Trophoblast cell (in vitro differentiated cells and primary cell): ENCODE measurements around the gene CEP131.

ENCODE experiments used
- DNase-seq, 2 donors: peaks; one replicate each; pipeline ENCODE4 v3.0.0-alpha.2; 2016
- H2AFZ ChIP-seq: 2 replicates; pipeline ENCODE4 v1.6.1; 2013; ENCODE audit warnings: low read length, moderate library complexity, mild to moderate bottlenecking; ENCODE audit not compliant: insufficient read depth, poor library complexity
- H2AK5ac ChIP-seq: 2 replicates; pipeline ENCODE4 v1.6.1; 2013; ENCODE audit warnings: mild to moderate bottlenecking, low read length
- H2BK120ac ChIP-seq: 2 replicates; pipeline ENCODE4 v1.6.1; 2013; ENCODE audit warnings: low read length, mild to moderate bottlenecking, moderate library complexity; ENCODE audit not compliant: insufficient read depth, poor library complexity
- H2BK12ac ChIP-seq: 2 replicates; pipeline ENCODE4 v1.6.1; 2013; ENCODE audit warnings: mild to moderate bottlenecking, low read length, moderate library complexity
- H2BK5ac ChIP-seq: 2 replicates; pipeline ENCODE4 v1.6.1; 2013; ENCODE audit warnings: low read length, low read depth, moderate library complexity, mild to moderate bottlenecking; ENCODE audit not compliant: poor library complexity
- H3K14ac ChIP-seq: 2 replicates; pipeline ENCODE4 v1.6.1; 2013; ENCODE audit warnings: mild to moderate bottlenecking, low read length
- H3K18ac ChIP-seq: 2 replicates; pipeline ENCODE4 v1.6.1; 2013; ENCODE audit warnings: mild to moderate bottlenecking, low read length
- H3K23ac ChIP-seq: 2 replicates; pipeline ENCODE4 v1.6.1; 2013; ENCODE audit warnings: low read length
- H3K27ac ChIP-seq: 2 replicates; pipeline ENCODE4 v1.5.1; 2013; ENCODE audit warnings: low read depth, mild to moderate bottlenecking, inconsistent platforms, low read length, moderate library complexity
- H3K27me3 ChIP-seq: 2 replicates; pipeline ENCODE4 v1.6.1; 2013; ENCODE audit warnings: inconsistent platforms, mild to moderate bottlenecking, low read length, moderate library complexity; ENCODE audit not compliant: insufficient read depth
- H3K36me3 ChIP-seq, 2 experiments: 1 replicate in 1 of 2; 2 replicates in 1 of 2; pipeline ENCODE4 v1.6.1; 2013; ENCODE audit warnings: low read length in 2 of 2, mild to moderate bottlenecking in 2 of 2, moderate library complexity in 1 of 2; ENCODE audit not compliant: insufficient read depth in 2 of 2, control insufficient read depth in 1 of 2
- H3K4ac ChIP-seq: 2 replicates; pipeline ENCODE4 v1.6.1; 2013; ENCODE audit warnings: low read depth, mild to moderate bottlenecking, low read length, moderate library complexity
- H3K4me1 ChIP-seq, 2 experiments: 1 replicate in 1 of 2; 2 replicates in 1 of 2; pipeline ENCODE4 v1.6.1; 2013; ENCODE audit warnings: low read length in 2 of 2, mild to moderate bottlenecking in 2 of 2, moderate library complexity in 1 of 2; ENCODE audit not compliant: insufficient read depth in 2 of 2, control insufficient read depth in 1 of 2
- H3K4me2 ChIP-seq: 2 replicates; pipeline ENCODE4 v1.6.1; 2013; ENCODE audit warnings: inconsistent platforms, mild to moderate bottlenecking, low read length, moderate library complexity
- H3K4me3 ChIP-seq: 2 replicates; pipeline ENCODE4 v1.5.1; 2013; ENCODE audit warnings: mild to moderate bottlenecking, low read depth, low read length, inconsistent platforms
- H3K79me1 ChIP-seq: one replicate; pipeline ENCODE4 v1.6.1; 2013; ENCODE audit warnings: low read length
- H3K79me2 ChIP-seq: 2 replicates; pipeline ENCODE4 v1.6.1; 2013; ENCODE audit warnings: low read length, mild to moderate bottlenecking; ENCODE audit not compliant: control insufficient read depth, insufficient read depth, poor library complexity
- H3K9ac ChIP-seq: 2 replicates; pipeline ENCODE4 v1.6.1; 2013; ENCODE audit warnings: mild to moderate bottlenecking, low read length
- H3K9me3 ChIP-seq: 2 replicates; pipeline ENCODE4 v1.6.1; 2013; ENCODE audit warnings: low read depth, mild to moderate bottlenecking, control low read depth, inconsistent platforms, low read length; ENCODE audit not compliant: insufficient read depth
- H4K12ac ChIP-seq: 2 replicates; pipeline ENCODE4 v1.6.1; 2013; ENCODE audit warnings: low read depth, mild to moderate bottlenecking, low read length, moderate library complexity
- H4K8ac ChIP-seq: 2 replicates; pipeline ENCODE4 v1.6.1; 2013; ENCODE audit warnings: low read depth, mild to moderate bottlenecking, low read length, moderate library complexity
- H4K91ac ChIP-seq: one replicate; pipeline ENCODE4 v1.6.1; 2013; ENCODE audit warnings: low read depth, mild to moderate bottlenecking, low read length, moderate library complexity
- WGBS: extraction: QIAGEN DNeasy Blood & Tissue Kit; methylation state at CpG from one replicate; pipeline ENCODE4 v1.1.7; 2013; ENCODE audit warnings: missing lambda C conversion rate; ENCODE audit not compliant: insufficient read length, insufficient coverage; ENCODE audit errors: extremely low coverage; 5-methylcytosine and 5-hydroxymethylcytosine counted together

CEP131 gene

DNA sequence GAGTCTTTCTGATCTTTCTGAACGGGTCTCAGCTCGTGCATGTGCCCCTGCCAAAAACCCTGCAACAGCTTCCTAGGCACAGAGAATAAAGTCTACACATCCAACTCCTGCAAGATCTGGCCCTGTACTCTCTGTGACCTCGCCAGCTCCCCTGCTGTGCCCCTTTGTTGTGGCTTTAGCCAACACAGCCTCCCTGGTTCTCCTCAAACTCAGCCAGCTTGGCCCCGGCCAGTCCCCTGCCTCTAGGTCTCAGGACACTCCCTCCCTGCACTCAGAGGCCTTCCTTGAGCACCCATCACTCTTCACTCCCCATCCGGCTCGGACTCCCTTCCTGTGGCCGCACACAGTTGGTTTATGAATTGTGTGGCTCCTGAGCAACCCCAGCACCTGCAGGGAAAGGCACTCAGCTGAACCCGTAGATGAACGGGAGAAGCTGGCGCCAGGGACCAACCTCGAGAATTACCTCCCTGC, 1.4 kb downstream of the CEP131 start:
- Histone ChIP-seq H2AK5ac (no peak overlapping the region), H3K27ac (no peak overlapping the region), H2BK120ac (no peak overlapping the region), H2AFZ (no peak overlapping the region), H3K79me1 (peaks cover 5% of the 10 kb centered on the region), H3K79me2 (peaks cover 6% of the 10 kb centered on the region), H4K8ac (no peak overlapping the region), H2BK5ac (no peak overlapping the region), H3K4me3 (no peak overlapping the region), H2BK12ac (no peak overlapping the region), H3K9me3 (no peaks in the 10 kb centered on the region), H3K4ac (no peak overlapping the region), H4K91ac (no peak overlapping the region), H3K4me2 (no peak overlapping the region), H3K9ac (no peak overlapping the region), H3K4me1 (peaks cover 7 to 12% of the 10 kb centered on the region in 2 experiments), H3K14ac (no peak overlapping the region), H3K27me3 (no peaks in the 10 kb centered on the region), H4K12ac (no peak overlapping the region), H3K18ac (no peak overlapping the region), H3K23ac (no peak overlapping the region), H3K36me3 (peaks cover 4 to 9% of the 10 kb centered on the region in 2 experiments)
- WGBS = no CpG with 5 or more reads among the region's 11 CpGs
- no peak for DNase-seq

DNA sequence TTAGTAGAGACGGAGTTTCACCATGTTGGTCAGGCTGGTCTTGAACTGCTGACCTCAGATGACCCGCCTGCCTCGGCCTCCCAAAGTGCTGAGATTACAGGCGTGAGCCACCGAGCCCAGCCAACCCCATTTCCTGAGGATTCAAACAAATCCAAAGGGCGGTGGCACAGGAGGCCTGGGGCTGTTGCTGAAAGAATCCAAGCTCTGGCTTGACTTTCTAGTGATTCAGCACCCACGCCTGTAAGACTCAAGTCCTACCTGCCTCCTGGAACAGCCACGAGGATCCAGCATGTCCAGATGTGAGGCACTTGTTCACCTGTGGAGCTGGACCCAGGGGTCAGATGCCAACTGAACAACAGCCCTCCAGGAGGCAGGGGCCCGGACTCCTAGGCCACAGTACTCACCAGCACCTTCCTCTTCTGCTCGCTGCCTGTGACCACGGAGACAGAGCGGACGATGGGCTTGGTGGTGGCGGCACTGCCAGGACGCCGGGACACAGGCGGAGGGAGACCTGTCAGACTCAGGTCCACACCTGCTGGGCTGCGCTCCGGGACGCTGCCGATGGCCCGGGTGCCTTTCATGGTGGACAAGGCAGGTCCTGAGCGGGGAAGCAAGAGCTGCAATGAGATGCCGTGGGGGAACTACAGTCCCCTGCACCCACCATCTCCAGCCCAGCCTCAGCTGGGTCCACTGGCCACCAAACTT, 3.1 kb downstream of the CEP131 start:
- peaks cover 6% of the 10 kb centered on the region for H3K79me2 ChIP-seq
- H3K36me3 ChIP-seq = peaks cover 4 to 9% of the 10 kb centered on the region in 2 experiments
- H3K9me3 ChIP-seq = no peaks in the 10 kb centered on the region
- H2AK5ac ChIP-seq = no peak overlapping the region
- H3K79me1 ChIP-seq = peaks cover 5% of the 10 kb centered on the region
- H3K14ac ChIP-seq = no peak overlapping the region
- peaks cover 7 to 12% of the 10 kb centered on the region in 2 experiments for H3K4me1 ChIP-seq
- no peak for DNase-seq
- H3K4ac ChIP-seq = no peak overlapping the region
- no peak overlapping the region for H3K4me3 ChIP-seq
- no peak overlapping the region for H2BK5ac ChIP-seq
- H4K8ac ChIP-seq = no peak overlapping the region
- no peaks in the 10 kb centered on the region for H3K27me3 ChIP-seq
- no peak overlapping the region for H2BK120ac ChIP-seq
- H2BK12ac ChIP-seq = no peak overlapping the region
- no peak overlapping the region for H4K91ac ChIP-seq
- H2AFZ ChIP-seq = no peak overlapping the region
- H3K23ac ChIP-seq = no peak overlapping the region
- H3K27ac ChIP-seq = no peak overlapping the region
- no peak overlapping the region for H4K12ac ChIP-seq
- no peak overlapping the region for H3K4me2 ChIP-seq
- no peak overlapping the region for H3K9ac ChIP-seq
- no CpG with 5 or more reads among the region's 24 CpGs for WGBS
- H3K18ac ChIP-seq = no peak overlapping the region

DNA sequence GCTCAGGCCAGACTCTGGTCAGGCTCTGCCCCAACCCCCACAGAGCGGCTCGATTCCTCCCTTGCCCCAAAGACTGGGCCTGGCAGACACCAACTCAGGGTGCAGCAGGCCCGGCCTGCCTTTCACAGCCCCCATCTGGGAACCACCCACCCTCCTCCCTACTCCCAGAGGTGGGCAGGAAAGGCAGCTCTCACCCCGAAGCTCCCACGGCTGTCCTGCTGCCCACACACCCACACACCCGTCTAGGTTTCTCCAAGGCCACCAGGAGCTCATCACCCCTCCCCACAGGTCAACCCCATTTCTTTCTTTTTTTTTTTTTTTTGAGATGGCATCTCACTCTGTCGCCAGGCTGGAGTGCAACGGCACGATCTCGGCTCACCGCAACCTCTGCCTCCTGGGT, 3.8 kb downstream of the CEP131 start:
- no peak overlapping the region for H3K4me2 ChIP-seq
- no peak overlapping the region for H2BK5ac ChIP-seq
- H3K23ac ChIP-seq = no peak overlapping the region

DNA sequence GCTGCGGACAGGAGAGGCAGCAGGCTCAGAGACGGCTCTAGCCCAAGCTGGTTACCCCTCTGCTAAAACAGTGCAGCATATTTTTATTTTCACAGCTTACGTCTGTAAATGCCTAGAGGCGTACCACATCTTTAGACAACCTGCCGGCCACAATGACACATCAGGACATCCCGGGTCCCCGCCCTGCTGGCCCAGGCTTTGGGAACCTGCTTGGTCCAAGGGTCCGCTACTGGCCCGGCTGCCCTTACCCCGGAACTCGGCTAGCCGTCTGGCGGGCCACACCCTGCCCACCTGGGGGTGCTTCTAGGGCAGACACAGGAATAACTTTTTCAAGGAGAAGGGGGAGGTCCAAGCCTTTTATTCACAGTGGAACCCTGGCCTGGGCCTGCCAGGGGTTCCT, 4.3 kb downstream of the CEP131 start:
- H2BK120ac ChIP-seq = no peak overlapping the region
- H3K4me1 ChIP-seq = peaks cover 7 to 12% of the 10 kb centered on the region in 2 experiments
- H3K79me2 ChIP-seq = peaks cover 6% of the 10 kb centered on the region
- H3K36me3 ChIP-seq = peaks cover 4 to 11% of the 10 kb centered on the region in 2 experiments
- no peak overlapping the region for H3K23ac ChIP-seq
- H3K18ac ChIP-seq = no peak overlapping the region
- no peaks in the 10 kb centered on the region for H3K27me3 ChIP-seq
- no peak overlapping the region for H3K4me3 ChIP-seq
- H3K14ac ChIP-seq = no peak overlapping the region
- no peak overlapping the region for H3K4ac ChIP-seq
- H2BK12ac ChIP-seq = no peak overlapping the region
- H2BK5ac ChIP-seq = no peak overlapping the region
- no peak overlapping the region for H4K12ac ChIP-seq
- H3K4me2 ChIP-seq = no peak overlapping the region
- no peak overlapping the region for H3K27ac ChIP-seq
- no CpG with 5 or more reads among the region's 13 CpGs for WGBS
- peaks cover 5% of the 10 kb centered on the region for H3K79me1 ChIP-seq
- no peak overlapping the region for H2AFZ ChIP-seq
- no peak overlapping the region for H3K9ac ChIP-seq
- no peak overlapping the region for H4K91ac ChIP-seq
- no peak overlapping the region for H4K8ac ChIP-seq
- no peak for DNase-seq
- H2AK5ac ChIP-seq = no peak overlapping the region
- H3K9me3 ChIP-seq = no peaks in the 10 kb centered on the region

More for the DNA sequence above, 3.8 kb downstream of the CEP131 start:
- Histone ChIP-seq H4K12ac (no peak overlapping the region), H3K4ac (no peak overlapping the region), H2BK120ac (no peak overlapping the region), H3K79me2 (peaks cover 6% of the 10 kb centered on the region), H3K27me3 (no peaks in the 10 kb centered on the region), H4K91ac (no peak overlapping the region), H3K36me3 (peaks cover 4 to 9% of the 10 kb centered on the region in 2 experiments), H2AK5ac (no peak overlapping the region), H3K4me3 (no peak overlapping the region), H3K9ac (no peak overlapping the region), H3K9me3 (no peaks in the 10 kb centered on the region), H3K4me1 (peaks cover 7 to 12% of the 10 kb centered on the region in 2 experiments), H3K79me1 (peaks cover 5% of the 10 kb centered on the region), H2AFZ (no peak overlapping the region), H4K8ac (no peak overlapping the region), H3K27ac (no peak overlapping the region), H3K18ac (peak overlapping the region; percentile 18), H3K14ac (no peak overlapping the region), H2BK12ac (no peak overlapping the region)
- DNase-seq = no peak
- WGBS = no CpG with 5 or more reads among the region's 11 CpGs
